ENCODE results near the gene DYRK4.

DYRK4 gene

GRCh38 chr12:4530160-4530559 is 31.8 kb upstream of the DYRK4 start:
- no peak overlapping the region for H3K4me2 ChIP-seq (ENCODE audit: insufficient read depth, low read length)
- H3K9me3 ChIP-seq (ENCODE audit: insufficient read depth, low read length, severe bottlenecking) = no peaks in the 10 kb centered on the region
- peaks cover 67% of the 10 kb centered on the region for H3K36me3 ChIP-seq (ENCODE audit: insufficient read depth, low read length)
- no peak overlapping the region for H2AFZ ChIP-seq (ENCODE audit: low read depth, low read length)
- H3K27me3 ChIP-seq (ENCODE audit: insufficient read depth, low read length, poor library complexity) = no peaks in the 10 kb centered on the region
- no peak overlapping the region for H3K27ac ChIP-seq (ENCODE audit: low read length)
- H3K79me2 ChIP-seq (ENCODE audit: insufficient read depth, low read length) = 0 out of 2 replicates have a peak, but pooled peaks cover 2% of the 10 kb centered on the region
- no peaks in the 10 kb centered on the region for H4K20me1 ChIP-seq (ENCODE audit: insufficient read depth, low read length)
- DNase-seq (no peak), ATAC-seq (ENCODE audit: insufficient read depth, low read depth) (no peak)
- H3K4me3 ChIP-seq (ENCODE audit: low read depth in 1 of 2, low read length in 2 of 2) = no peak overlapping the region
- no peaks in the 10 kb centered on the region for H3K4me1 ChIP-seq (ENCODE audit: insufficient read depth, low read length)
- no peak for TF ChIP-seq EZH2 (IDR thresholded peaks at IDR 0.05; ENCODE audit: borderline replicate concordance, low read depth, low read length, severe bottlenecking)
- TF ChIP-seq, protein P1, sequence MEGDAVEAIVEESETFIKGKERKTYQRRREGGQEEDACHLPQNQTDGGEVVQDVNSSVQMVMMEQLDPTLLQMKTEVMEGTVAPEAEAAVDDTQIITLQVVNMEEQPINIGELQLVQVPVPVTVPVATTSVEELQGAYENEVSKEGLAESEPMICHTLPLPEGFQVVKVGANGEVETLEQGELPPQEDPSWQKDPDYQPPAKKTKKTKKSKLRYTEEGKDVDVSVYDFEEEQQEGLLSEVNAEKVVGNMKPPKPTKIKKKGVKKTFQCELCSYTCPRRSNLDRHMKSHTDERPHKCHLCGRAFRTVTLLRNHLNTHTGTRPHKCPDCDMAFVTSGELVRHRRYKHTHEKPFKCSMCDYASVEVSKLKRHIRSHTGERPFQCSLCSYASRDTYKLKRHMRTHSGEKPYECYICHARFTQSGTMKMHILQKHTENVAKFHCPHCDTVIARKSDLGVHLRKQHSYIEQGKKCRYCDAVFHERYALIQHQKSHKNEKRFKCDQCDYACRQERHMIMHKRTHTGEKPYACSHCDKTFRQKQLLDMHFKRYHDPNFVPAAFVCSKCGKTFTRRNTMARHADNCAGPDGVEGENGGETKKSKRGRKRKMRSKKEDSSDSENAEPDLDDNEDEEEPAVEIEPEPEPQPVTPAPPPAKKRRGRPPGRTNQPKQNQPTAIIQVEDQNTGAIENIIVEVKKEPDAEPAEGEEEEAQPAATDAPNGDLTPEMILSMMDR (IDR thresholded peaks at IDR 0.05; ENCODE audit: borderline replicate concordance, extremely low read depth, low read length, poor library complexity, severe bottlenecking) = no peak
- no peak overlapping the region for H3K9ac ChIP-seq (ENCODE audit: low read depth, low read length)

DNA sequence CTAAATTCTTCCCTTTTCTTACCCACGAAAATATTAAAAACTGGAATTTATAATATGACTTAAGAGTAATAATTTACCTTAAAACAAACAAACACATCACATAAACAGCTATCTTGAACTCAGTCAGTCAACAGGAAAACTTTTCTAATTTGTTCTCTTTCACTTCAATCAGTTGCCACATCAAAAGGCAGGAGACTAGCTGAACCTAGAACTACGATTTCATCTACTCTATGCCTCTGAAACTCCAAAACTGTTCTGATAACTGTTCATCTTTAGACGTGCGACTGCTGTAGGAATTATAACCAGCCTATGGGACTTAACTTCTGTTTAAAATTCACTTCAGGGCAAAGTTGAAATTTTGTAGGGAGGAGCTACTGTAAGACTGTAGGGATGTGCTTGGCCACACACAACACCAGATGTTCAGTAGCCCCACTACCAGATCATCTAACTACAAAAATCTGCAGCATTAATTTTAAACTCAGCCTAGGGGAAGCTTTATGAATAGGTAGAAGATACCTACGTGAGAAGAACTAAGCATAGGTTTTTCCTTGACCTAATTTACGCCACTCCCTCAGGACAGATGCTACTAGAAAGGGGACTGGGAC is 30.9 kb upstream of the DYRK4 start:
- Histone ChIP-seq H3K27ac (ENCODE audit: low read length) (no peak overlapping the region), H3K9ac (ENCODE audit: low read depth, low read length) (no peak overlapping the region), H3K27me3 (ENCODE audit: insufficient read depth, low read length, poor library complexity) (no peaks in the 10 kb centered on the region), H4K20me1 (ENCODE audit: insufficient read depth, low read length) (no peaks in the 10 kb centered on the region), H3K4me1 (ENCODE audit: insufficient read depth, low read length) (no peaks in the 10 kb centered on the region), H3K4me3 (ENCODE audit: low read depth in 1 of 2, low read length in 2 of 2) (no peak overlapping the region), H3K36me3 (ENCODE audit: insufficient read depth, low read length) (peaks cover 64% of the 10 kb centered on the region), H3K4me2 (ENCODE audit: insufficient read depth, low read length) (no peak overlapping the region), H3K79me2 (ENCODE audit: insufficient read depth, low read length) (peaks cover 7% of the 10 kb centered on the region), H3K9me3 (ENCODE audit: insufficient read depth, low read length, severe bottlenecking) (no peaks in the 10 kb centered on the region), H2AFZ (ENCODE audit: low read depth, low read length) (no peak overlapping the region)
- no peak for TF ChIP-seq EZH2 (IDR thresholded peaks at IDR 0.05; ENCODE audit: borderline replicate concordance, low read depth, low read length, severe bottlenecking)
- ATAC-seq (ENCODE audit: insufficient read depth, low read depth) = no peak
- no peak for DNase-seq

- Histone ChIP-seq H3K27me3 (ENCODE audit: insufficient read depth, low read length, poor library complexity) (no peaks in the 10 kb centered on the region), H3K4me1 (ENCODE audit: insufficient read depth, low read length) (peaks cover 22% of the 10 kb centered on the region), H3K36me3 (ENCODE audit: insufficient read depth, low read length) (peaks cover 43% of the 10 kb centered on the region), H3K4me2 (ENCODE audit: insufficient read depth, low read length) (no peak overlapping the region), H3K27ac (ENCODE audit: low read length) (no peak overlapping the region), H2AFZ (ENCODE audit: low read depth, low read length) (no peak overlapping the region), H3K79me2 (ENCODE audit: insufficient read depth, low read length) (peaks cover 44% of the 10 kb centered on the region), H3K9ac (ENCODE audit: low read depth, low read length) (no peak overlapping the region), H3K9me3 (ENCODE audit: insufficient read depth, low read length, severe bottlenecking) (no peaks in the 10 kb centered on the region), H3K4me3 (ENCODE audit: low read depth in 1 of 2, low read length in 2 of 2) (no peak overlapping the region), H4K20me1 (ENCODE audit: insufficient read depth, low read length) (no peaks in the 10 kb centered on the region)
- DNase-seq = no peak
- no peak for TF ChIP-seq EZH2 (IDR thresholded peaks at IDR 0.05; ENCODE audit: borderline replicate concordance, low read depth, low read length, severe bottlenecking)
- TF ChIP-seq, protein P1 (IDR thresholded peaks at IDR 0.05; ENCODE audit: borderline replicate concordance, extremely low read depth, low read length, poor library complexity, severe bottlenecking) = no peak
- ATAC-seq (ENCODE audit: insufficient read depth, low read depth) = no peak
Measured at GRCh38 chr12:4535092-4535491, 26.9 kb upstream of the DYRK4 start.

- no peaks in the 10 kb centered on the region for H3K27me3 ChIP-seq (ENCODE audit: insufficient read depth, low read length, poor library complexity)
- no peaks in the 10 kb centered on the region for H4K20me1 ChIP-seq (ENCODE audit: insufficient read depth, low read length)
- no peak overlapping the region for H3K4me2 ChIP-seq (ENCODE audit: insufficient read depth, low read length)
- no peak overlapping the region for H3K4me3 ChIP-seq (ENCODE audit: low read depth in 1 of 2, low read length in 2 of 2)
- H3K79me2 ChIP-seq (ENCODE audit: insufficient read depth, low read length) = peaks cover 52% of the 10 kb centered on the region
- DNase-seq (no peak), ATAC-seq (ENCODE audit: insufficient read depth, low read depth) (no peak)
- peaks cover 42% of the 10 kb centered on the region for H3K36me3 ChIP-seq (ENCODE audit: insufficient read depth, low read length)
- H3K9ac ChIP-seq (ENCODE audit: low read depth, low read length) = no peak overlapping the region
- H3K9me3 ChIP-seq (ENCODE audit: insufficient read depth, low read length, severe bottlenecking) = no peaks in the 10 kb centered on the region
- H2AFZ ChIP-seq (ENCODE audit: low read depth, low read length) = no peak overlapping the region
- no peak overlapping the region for H3K27ac ChIP-seq (ENCODE audit: low read length)
- TF ChIP-seq, protein P1 (IDR thresholded peaks at IDR 0.05; ENCODE audit: borderline replicate concordance, extremely low read depth, low read length, poor library complexity, severe bottlenecking) = no peak
- no peak for TF ChIP-seq EZH2 (IDR thresholded peaks at IDR 0.05; ENCODE audit: borderline replicate concordance, low read depth, low read length, severe bottlenecking)
- H3K4me1 ChIP-seq (ENCODE audit: insufficient read depth, low read length) = peaks cover 29% of the 10 kb centered on the region
Measured at GRCh38 chr12:4535871-4536270, 26.1 kb upstream of the DYRK4 start.

Data from DND-41 (cell line).